HepG2 (cell line): ENCODE results near the gene SOCS7. TPM values are rescaled to one million over a fixed set of nuclear protein-coding genes. Genes with fewer than 3 reads are reported as not detected.

Source experiments
- FIP1L1 ChIP-seq: fragments of 200-400 bp; formaldehyde crosslinking; IDR thresholded peaks from 2 replicates; pipeline ENCODE4 v1.6.1; 2018; ENCODE audit warnings: low read depth, mild to moderate bottlenecking, low read length, moderate library complexity, borderline replicate concordance; ENCODE audit not compliant: insufficient read depth
- MEIS2 ChIP-seq: sonication (generic); formaldehyde crosslinking; IDR thresholded peaks from 2 replicates; pipeline ENCODE4 v1.9.0; 2021; ENCODE audit warnings: mild to moderate bottlenecking, missing genetic modification reagents
- NFE2L1 ChIP-seq: sonication (generic); formaldehyde crosslinking; IDR thresholded peaks from 2 replicates; pipeline ENCODE4 v1.4.0; 2020; ENCODE audit warnings: missing genetic modification reagents, mild to moderate bottlenecking, borderline replicate concordance
- NR2F6 ChIP-seq, 2 experiments: IDR thresholded peaks; 2 replicates each; pipeline ENCODE4 v1.6.1; 2016; ENCODE audit warnings: antibody characterized with exemption in 1 of 2, mild to moderate bottlenecking in 1 of 2
- NR3C1 ChIP-seq: sonication (generic); formaldehyde crosslinking; IDR thresholded peaks from 2 replicates; pipeline ENCODE4 v1.4.0; 2020; ENCODE audit warnings: missing genetic modification reagents
- PHF21A ChIP-seq: sonication (generic); formaldehyde crosslinking; IDR thresholded peaks from 2 replicates; pipeline ENCODE4 v1.5.0; 2020; ENCODE audit warnings: mild to moderate bottlenecking, missing genetic modification reagents
- RBM22 ChIP-seq: fragments of 200-400 bp; formaldehyde crosslinking; optimal IDR thresholded peaks from 2 replicates; pipeline ENCODE3; 2017; ENCODE audit warnings: mild to moderate bottlenecking, low read length, moderate library complexity
- TBL1XR1 ChIP-seq: fragments of 150-350 bp; IDR thresholded peaks from 2 replicates; pipeline ENCODE4 v1.6.1; 2014; ENCODE audit warnings: borderline replicate concordance, low read length; ENCODE audit not compliant: partially characterized antibody
- THYN1 ChIP-seq: sonication (generic); formaldehyde crosslinking; IDR thresholded peaks from 2 replicates; pipeline ENCODE4 v1.8.1; 2023; ENCODE audit warnings: low read depth, mild to moderate bottlenecking, moderate library complexity, missing genetic modification reagents, borderline replicate concordance
- ZFAT ChIP-seq: sonication (generic); formaldehyde crosslinking; conservative IDR thresholded peaks from 2 replicates; pipeline ENCODE4 v1.8.1; 2023; ENCODE audit warnings: missing genetic modification reagents, inconsistent platforms
- ZKSCAN8 ChIP-seq: IDR thresholded peaks from 2 replicates; pipeline ENCODE4 v1.6.1; 2016; ENCODE audit warnings: borderline replicate concordance, missing genetic modification reagents, missing compliant biosample characterization
- ZNF142 ChIP-seq: sonication (generic); formaldehyde crosslinking; IDR thresholded peaks from 2 replicates; pipeline ENCODE4 v1.4.0; 2020; ENCODE audit warnings: missing genetic modification reagents
- ZNF24 ChIP-seq: fragments of 450-650 bp; IDR thresholded peaks from 2 replicates; pipeline ENCODE4 v1.6.1; 2017; ENCODE audit warnings: antibody characterized with exemption, mild to moderate bottlenecking
- ZNF281 ChIP-seq: sonication (generic); formaldehyde crosslinking; IDR thresholded peaks from 2 replicates; pipeline ENCODE4 v1.4.0; 2020; ENCODE audit warnings: missing genetic modification reagents, borderline replicate concordance
- ZNF557 ChIP-seq: sonication (generic); formaldehyde crosslinking; IDR thresholded peaks from 2 replicates; pipeline ENCODE4 v1.4.0; 2020; ENCODE audit warnings: missing genetic modification reagents
- ZNF558 ChIP-seq: sonication (generic); formaldehyde crosslinking; IDR thresholded peaks from 2 replicates; pipeline ENCODE4 v1.9.0; 2022; ENCODE audit warnings: mild to moderate bottlenecking, missing genetic modification reagents, borderline replicate concordance
- ZNF570 ChIP-seq: sonication (generic); formaldehyde crosslinking; IDR thresholded peaks from 2 replicates; pipeline ENCODE4 v1.4.0; 2020; ENCODE audit warnings: mild to moderate bottlenecking, missing genetic modification reagents, borderline replicate concordance
- ZNF761 ChIP-seq: sonication (generic); formaldehyde crosslinking; conservative IDR thresholded peaks from 2 replicates; pipeline ENCODE4 v1.4.0; 2020; ENCODE audit warnings: mild to moderate bottlenecking, missing genetic modification reagents
- ZNF883 ChIP-seq: sonication (generic); formaldehyde crosslinking; IDR thresholded peaks from 2 replicates; pipeline ENCODE4 v1.5.1; 2020; ENCODE audit warnings: mild to moderate bottlenecking, missing genetic modification reagents; ENCODE audit errors: not compliant biosample characterization
- polyA plus RNA-seq, 8 experiments: library from polyadenylated mRNA; depleted of rRNA in 3 of 8; stranded (reverse) in 7 of 8; unstranded in 1 of 8; fragments of >200 nt; fragmentation: Illumina TruSeq in 4 of 8; extraction: Trizol in 4 of 8; gene quantifications; 2 replicates each; pipeline versions ENCODE4 v1.2.1 to v1.2.3, GENCODE V29; 2011 to 2016; ENCODE audit warnings: low read depth in 4 of 8, missing spikeins in 1 of 8, mixed read lengths in 1 of 8; ENCODE audit not compliant: insufficient read depth in 1 of 8
- total RNA-seq, 5 experiments: library from RNA; depleted of rRNA; stranded (reverse); fragments of >200 nt; fragmentation: Illumina TruSeq; extraction: Trizol; gene quantifications; 2 replicates each; pipeline ENCODE4 v1.2.3, GENCODE V29; 2016; ENCODE audit warnings: low read depth in 1 of 5
- TF ChIP-seq, protein P1 (sequence below): sonication (generic); formaldehyde crosslinking; IDR thresholded peaks from 2 replicates; pipeline ENCODE4 v1.5.0; 2020; ENCODE audit warnings: missing genetic modification reagents

Gene SOCS7
- total and polyA plus RNA-seq, 2 of the 13 experiments (the other 11 are each of a cell fraction or from before 2014, with no cell fraction given) = 19.2 to 24.2 TPM

DNA sequence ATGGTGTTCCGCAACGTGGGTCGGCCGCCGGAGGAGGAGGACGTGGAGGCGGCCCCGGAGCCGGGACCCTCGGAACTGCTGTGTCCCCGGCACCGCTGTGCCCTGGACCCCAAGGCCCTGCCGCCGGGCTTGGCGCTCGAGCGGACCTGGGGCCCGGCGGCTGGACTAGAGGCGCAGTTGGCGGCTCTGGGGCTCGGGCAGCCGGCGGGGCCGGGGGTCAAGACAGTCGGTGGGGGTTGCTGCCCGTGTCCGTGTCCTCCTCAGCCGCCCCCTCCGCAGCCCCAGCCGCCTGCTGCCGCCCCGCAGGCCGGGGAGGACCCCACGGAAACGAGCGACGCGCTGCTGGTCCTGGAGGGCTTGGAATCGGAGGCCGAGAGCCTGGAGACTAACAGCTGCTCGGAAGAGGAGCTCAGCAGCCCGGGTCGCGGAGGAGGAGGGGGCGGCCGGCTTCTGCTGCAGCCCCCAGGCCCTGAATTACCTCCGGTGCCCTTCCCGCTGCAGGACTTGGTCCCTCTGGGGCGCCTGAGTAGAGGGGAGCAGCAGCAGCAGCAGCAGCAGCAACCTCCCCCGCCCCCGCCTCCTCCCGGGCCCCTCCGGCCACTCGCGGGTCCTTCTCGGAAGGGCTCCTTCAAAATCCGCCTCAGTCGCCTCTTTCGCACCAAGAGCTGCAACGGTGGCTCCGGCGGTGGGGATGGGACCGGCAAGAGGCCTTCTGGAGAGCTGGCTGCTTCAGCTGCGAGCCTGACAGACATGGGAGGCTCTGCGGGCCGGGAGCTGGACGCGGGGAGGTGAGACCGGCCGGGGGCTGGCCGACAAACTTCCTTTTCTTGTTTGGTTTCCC, 821 bp downstream of the SOCS7 start (continued):
- no peak for TF ChIP-seq ZKSCAN8 (CRISPR knock-in tag)
- no peak for TF ChIP-seq TBL1XR1
- TF ChIP-seq ZNF142 (CRISPR knock-in tag) = no peak
- no peak for TF ChIP-seq NR2F6 (IDR thresholded peaks at IDR 0.05)
- no peak for TF ChIP-seq NR2F6 (CRISPR knock-in tag; IDR thresholded peaks at IDR 0.05)
- no peak for TF ChIP-seq ZFAT (CRISPR knock-in tag)
- TF ChIP-seq NFE2L1 (CRISPR knock-in tag) = no peak
- no peak for TF ChIP-seq PHF21A (CRISPR knock-in tag)
- no peak for TF ChIP-seq ZNF281 (CRISPR knock-in tag)
- no peak for TF ChIP-seq NR3C1 (CRISPR knock-in tag)
- no peak for TF ChIP-seq ZNF761 (CRISPR knock-in tag)
- no peak for TF ChIP-seq ZNF557 (CRISPR knock-in tag)
- TF ChIP-seq MEIS2 (CRISPR knock-in tag) = no peak
- TF ChIP-seq ZNF883 = no peak
- TF ChIP-seq ZNF24 = no peak
- no peak for TF ChIP-seq THYN1
- no peak for TF ChIP-seq RBM22
- no peak for TF ChIP-seq ZNF558 (CRISPR knock-in tag)
- no peak for TF ChIP-seq ZNF570 (CRISPR knock-in tag)
- TF ChIP-seq, protein P1, sequence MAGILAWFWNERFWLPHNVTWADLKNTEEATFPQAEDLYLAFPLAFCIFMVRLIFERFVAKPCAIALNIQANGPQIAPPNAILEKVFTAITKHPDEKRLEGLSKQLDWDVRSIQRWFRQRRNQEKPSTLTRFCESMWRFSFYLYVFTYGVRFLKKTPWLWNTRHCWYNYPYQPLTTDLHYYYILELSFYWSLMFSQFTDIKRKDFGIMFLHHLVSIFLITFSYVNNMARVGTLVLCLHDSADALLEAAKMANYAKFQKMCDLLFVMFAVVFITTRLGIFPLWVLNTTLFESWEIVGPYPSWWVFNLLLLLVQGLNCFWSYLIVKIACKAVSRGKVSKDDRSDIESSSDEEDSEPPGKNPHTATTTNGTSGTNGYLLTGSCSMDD (CRISPR knock-in tag) = no peak
- no peak for TF ChIP-seq FIP1L1
